Pancreas (tissue), 10 donors: Measurements from ENCODE around the gene F11. TPM values are rescaled to one million over a fixed set of nuclear protein-coding genes. Genes with fewer than 3 reads are reported as not detected.

Experiments
- ATAC-seq, 4 donors: fragments of 200-7000 bp; cut with Tn5 transposase; one replicate each; pipeline versions ENCODE4 v1.8.0 to v1.9.1; 2020; ENCODE audit warnings: mild to moderate bottlenecking in 4 of 4, moderate library complexity in 4 of 4
- DNase-seq, 6 donors: peaks; one replicate each; pipeline ENCODE4 v3.0.0-alpha.2; 2020
- FAIRE-seq: peaks from 2 replicates; lab custom pipeline; 2012; peaks lifted over from hg19 to GRCh38; lab: Jason Lieb, UNC
- H3K27ac ChIP-seq, 4 donors: fragments of 200-600 bp; sonication (generic); 1 replicate in 3 of 4; 2 replicates in 1 of 4; pipeline versions ENCODE4 v1.5.0 to v1.8.0; 2020
- H3K27me3 ChIP-seq, 4 donors: fragments of 200-600 bp; one replicate each; pipeline ENCODE4 v1.8.0; 2021
- H3K36me3 ChIP-seq, 3 donors: fragments of 200-600 bp; sonication (generic) in 1 of 3; one replicate each; pipeline versions ENCODE4 v1.5.0 to v1.8.0; 2020 to 2021
- H3K4me1 ChIP-seq, 3 donors: fragments of 200-600 bp; one replicate each; pipeline ENCODE4 v1.8.0; 2021
- H3K4me3 ChIP-seq, 4 donors: fragments of 200-600 bp; sonication (generic) in 2 of 4; one replicate each; pipeline versions ENCODE4 v1.5.0 to v1.8.0; 2020 to 2021
- H3K9me3 ChIP-seq, 4 donors: fragments of 200-600 bp; one replicate each; pipeline ENCODE4 v1.8.0; 2021
- WGBS, 2 donors: extraction: QIAGEN DNeasy Blood & Tissue Kit; methylation state at CpG; one replicate each; pipeline ENCODE4 v1.1.7; 2013; 5-methylcytosine and 5-hydroxymethylcytosine counted together
- intact Hi-C, 3 donors: fragments of 100-400 bp; cut with DNase I; formaldehyde crosslinking; loops; one replicate each; pipeline versions ENCODE4 v1.11.1 to v1.14.2; 2022
- polyA plus RNA-seq, 2 donors: library from polyadenylated mRNA; stranded (reverse); fragments of 200-250 nt; gene quantifications; one replicate each; pipeline ENCODE4 v1.2.3, GENCODE V29; 2013
- total RNA-seq, 6 donors: library from RNA; stranded (reverse); fragmentation: NEBNext Ultra II Directional in 4 of 6; extraction: Animal tissue kit (Norgen Biotek cat#: 25700) in 4 of 6; gene quantifications; one replicate each; pipeline versions ENCODE4 v1.2.1 to v1.2.4, GENCODE V29; 2021 to 2023
- TF ChIP-seq, protein P1 (sequence below), 4 donors: fragments of 200-600 bp; sonication (generic) in 3 of 4; IDR thresholded peaks; one replicate each; pipeline versions ENCODE4 v1.5.0 to v1.8.0; 2021; ENCODE audit warnings: antibody characterized with exemption in 4 of 4
- donor health status: healthy with polysubstance abuse.
- donor health status: DM: no; HTN: no; CAD: no; lungs with moderate emphysema.
- donor health status: DM: no; HTN: no; CAD: no.
- donor health status: control.
- donor health status: control.
- donor health status: Bipolar disorder and iron deficiency.
- donor health status: DM: yes; HTN: yes; CAD: no.
- donor health status: DM: no; HTN: no; CAD: no.
- donor health status: DM: no; HTN: no; CAD: no.
- donor health status: DM: yes; HTN: yes; CAD: no.

Gene F11
- total and polyA plus RNA-seq, 8 donors, result 10.2 to 65.3 (median 31.4) TPM

DNA sequence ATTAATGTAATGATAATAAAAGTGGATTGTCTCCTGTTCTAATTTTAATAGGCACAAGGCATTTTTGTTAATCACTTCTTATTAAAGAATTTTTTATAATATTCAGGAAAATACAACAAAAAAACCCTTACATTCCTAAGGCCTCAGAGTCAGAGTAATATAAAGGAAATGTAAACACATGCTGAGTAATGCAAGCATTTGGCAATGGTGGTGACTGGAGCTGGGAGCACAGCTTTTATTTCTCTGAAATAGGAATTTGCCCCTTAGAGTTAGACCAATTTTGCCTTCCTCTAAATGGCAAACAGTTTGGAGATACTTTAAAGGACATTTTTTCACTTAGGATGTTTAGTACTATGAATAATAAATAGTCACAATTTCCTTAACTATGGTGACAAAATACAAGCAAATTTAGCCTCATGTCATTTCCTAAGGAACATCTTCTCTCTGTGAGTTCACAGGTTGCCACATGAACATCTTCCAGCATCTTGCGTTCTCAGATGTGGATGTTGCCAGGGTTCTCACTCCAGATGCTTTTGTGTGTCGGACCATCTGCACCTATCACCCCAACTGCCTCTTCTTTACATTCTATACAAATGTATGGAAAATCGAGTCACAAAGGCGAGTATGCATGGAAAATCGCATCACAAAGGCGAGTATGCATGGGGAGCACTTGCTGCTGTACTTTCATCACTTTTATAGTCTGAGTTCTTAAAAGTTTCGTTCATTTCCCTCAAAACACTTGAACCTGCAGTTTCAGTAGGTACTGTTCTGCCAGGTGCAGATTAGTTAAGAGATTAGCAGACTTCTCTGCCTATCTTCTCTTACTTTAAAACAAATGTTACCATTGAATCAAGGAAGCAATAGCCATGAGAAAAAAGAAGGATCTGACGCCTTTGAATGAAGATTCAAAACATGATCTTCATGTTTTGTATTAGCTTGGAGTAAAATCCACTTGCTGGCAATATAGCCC lies 15.9 kb upstream of the F11 start:
- H3K4me3 ChIP-seq, result no peak overlapping the region
- H3K27ac ChIP-seq, result no peak overlapping the region
- no peaks in the 10 kb centered on the region for H3K9me3 ChIP-seq
- intact Hi-C loops, result no loop called here
- FAIRE-seq (no peak), DNase-seq (no peak), ATAC-seq (peak in 1 of 4 donors; percentile 67)
- H3K27me3 ChIP-seq, result no peaks in the 10 kb centered on the region
- 75 to 79% methylated on average over 8 of the region's 8 CpGs for WGBS, 2 donors
- H3K4me1 ChIP-seq, result peaks cover 0 to 12% (median 12%) of the 10 kb centered on the region in 3 donors
- TF ChIP-seq, protein P1, sequence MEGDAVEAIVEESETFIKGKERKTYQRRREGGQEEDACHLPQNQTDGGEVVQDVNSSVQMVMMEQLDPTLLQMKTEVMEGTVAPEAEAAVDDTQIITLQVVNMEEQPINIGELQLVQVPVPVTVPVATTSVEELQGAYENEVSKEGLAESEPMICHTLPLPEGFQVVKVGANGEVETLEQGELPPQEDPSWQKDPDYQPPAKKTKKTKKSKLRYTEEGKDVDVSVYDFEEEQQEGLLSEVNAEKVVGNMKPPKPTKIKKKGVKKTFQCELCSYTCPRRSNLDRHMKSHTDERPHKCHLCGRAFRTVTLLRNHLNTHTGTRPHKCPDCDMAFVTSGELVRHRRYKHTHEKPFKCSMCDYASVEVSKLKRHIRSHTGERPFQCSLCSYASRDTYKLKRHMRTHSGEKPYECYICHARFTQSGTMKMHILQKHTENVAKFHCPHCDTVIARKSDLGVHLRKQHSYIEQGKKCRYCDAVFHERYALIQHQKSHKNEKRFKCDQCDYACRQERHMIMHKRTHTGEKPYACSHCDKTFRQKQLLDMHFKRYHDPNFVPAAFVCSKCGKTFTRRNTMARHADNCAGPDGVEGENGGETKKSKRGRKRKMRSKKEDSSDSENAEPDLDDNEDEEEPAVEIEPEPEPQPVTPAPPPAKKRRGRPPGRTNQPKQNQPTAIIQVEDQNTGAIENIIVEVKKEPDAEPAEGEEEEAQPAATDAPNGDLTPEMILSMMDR (IDR thresholded peaks at IDR 0.05), result no peak
- no peaks in the 10 kb centered on the region for H3K36me3 ChIP-seq

GRCh38 chr4:186250760-186251159 lies 15.2 kb upstream of the F11 start:
- TF ChIP-seq, protein P1 (IDR thresholded peaks at IDR 0.05), result no peak
- Histone ChIP-seq H3K4me1 (peaks cover 0 to 12% (median 12%) of the 10 kb centered on the region in 3 donors), H3K4me3 (no peak overlapping the region), H3K36me3 (no peaks in the 10 kb centered on the region), H3K9me3 (no peaks in the 10 kb centered on the region), H3K27ac (no peak overlapping the region), H3K27me3 (no peaks in the 10 kb centered on the region)
- DNase-seq, result no peak
- intact Hi-C loops, result no loop called here
- FAIRE-seq, result no peak
- 17 to 26% methylated on average over 2 of the region's 2 CpGs for WGBS, 2 donors
- ATAC-seq, result peak in 3 of 4 donors; percentile 32 to 84 (median 63)

DNA sequence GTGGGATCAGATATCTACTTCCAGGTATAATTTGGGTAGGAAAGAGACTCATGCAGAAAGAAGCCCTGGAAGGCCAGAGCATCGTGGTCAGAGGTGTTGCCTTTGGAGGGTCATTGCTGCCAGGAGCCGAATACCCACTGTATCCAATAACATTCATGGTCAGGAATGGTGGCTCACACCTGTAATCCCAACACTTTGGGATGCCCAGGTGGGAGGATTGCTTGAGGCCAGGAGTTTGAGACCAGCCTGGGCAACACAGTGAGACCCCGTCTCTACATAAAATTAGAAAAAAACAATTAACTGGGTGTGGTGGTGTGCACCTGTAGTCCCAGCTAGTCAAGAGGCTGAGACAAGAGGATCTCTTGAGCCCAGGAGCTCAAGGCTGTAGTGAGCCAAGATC lies 10.9 kb upstream of the F11 start:
- H3K9me3 ChIP-seq, result no peaks in the 10 kb centered on the region
- peaks cover 8 to 16% (median 14%) of the 10 kb centered on the region in 3 donors for H3K4me1 ChIP-seq
- DNase-seq (no peak), FAIRE-seq (no peak), ATAC-seq (no peak)
- no peaks in the 10 kb centered on the region for H3K36me3 ChIP-seq
- TF ChIP-seq, protein P1 (IDR thresholded peaks at IDR 0.05), result no peak
- 97 to 99% methylated on average over 3 of the region's 3 CpGs for WGBS, 2 donors
- no peak overlapping the region for H3K27ac ChIP-seq
- intact Hi-C loops, result no loop called here
- H3K4me3 ChIP-seq, result no peak overlapping the region
- no peaks in the 10 kb centered on the region for H3K27me3 ChIP-seq

GRCh38 chr4:186258216-186258811 lies 7.7 kb upstream of the F11 start:
- FAIRE-seq, result no peak
- no peak for ATAC-seq
- H3K9me3 ChIP-seq, result no peaks in the 10 kb centered on the region

More at GRCh38 chr4:186258216-186258811, 7.7 kb upstream of the F11 start:
- intact Hi-C loops, result no loop called here
- DNase-seq, result no peak
- Histone ChIP-seq H3K27ac (no peak overlapping the region), H3K27me3 (no peaks in the 10 kb centered on the region), H3K36me3 (no peaks in the 10 kb centered on the region), H3K4me3 (no peak overlapping the region), H3K4me1 (peaks cover 13 to 21% (median 14%) of the 10 kb centered on the region in 3 donors)
- WGBS, 2 donors, result 92 to 93% methylated on average over 12 of the region's 12 CpGs
- TF ChIP-seq, protein P1 (IDR thresholded peaks at IDR 0.05), result no peak
